GM19035 (cell line): ENCODE data around the gene REM2.

Experiments used
- ATAC-seq: cut with Tn5 transposase; IDR thresholded peaks from one replicate; pipeline ENCODE4 v1.9.1; 2021; ENCODE audit not compliant: unreplicated experiment

REM2 gene

GRCh38 chr14:22925513-22925912 is 42.5 kb downstream of the REM2 start:
- no peak for ATAC-seq

GRCh38 chr14:22926316-22926715 is 43.3 kb downstream of the REM2 start:
- no peak for ATAC-seq

- ATAC-seq, result no peak
Measured at GRCh38 chr14:22928237-22929103, 45.4 kb downstream of the REM2 start.

- ATAC-seq, result peak; percentile 88
Measured at GRCh38 chr14:22929104-22929960, 46.3 kb downstream of the REM2 start, which contains the start of gene PRMT5. Gene PRMT5 (minus strand): TSS chr14:22929376. CDS start chr14:22929361, 15 bp downstream.

GRCh38 chr14:22929961-22930364 is 46.9 kb downstream of the REM2 start:
- ATAC-seq, result no peak

- no peak for ATAC-seq
Measured at GRCh38 chr14:22932146-22932545, 49.1 kb downstream of the REM2 start.

GRCh38 chr14:22935156-22935555 is 52.1 kb downstream of the REM2 start:
- ATAC-seq, result no peak
